NCI-H2029 treated with DMSO at 0.1 percent for 48 hours (cell line): ENCODE measurements around the gene KCNG4.

Experiments
- DNase-seq: peaks from one replicate; lab custom pipeline; 2025; lab: John Stamatoyannopoulos, UW

KCNG4 gene

GRCh38 chr16:84182680-84183571, 56.9 kb downstream of the KCNG4 start:
- DNase-seq, result no peak

GRCh38 chr16:84182104-84182503, 57.7 kb downstream of the KCNG4 start:
- DNase-seq, result no peak

- DNase-seq, result no peak
Observed at GRCh38 chr16:84181144-84181915, 58.5 kb downstream of the KCNG4 start.

- no peak for DNase-seq
Observed at GRCh38 chr16:84180519-84181140, 59.2 kb downstream of the KCNG4 start.

GRCh38 chr16:84179612-84180320, 60.0 kb downstream of the KCNG4 start:
- DNase-seq, result no peak

GRCh38 chr16:84178892-84179611, 60.8 kb downstream of the KCNG4 start:
- no peak for DNase-seq

- DNase-seq, result no peak
Observed at GRCh38 chr16:84178146-84178765, 61.6 kb downstream of the KCNG4 start.

GRCh38 chr16:84177741-84178073, 62.1 kb downstream of the KCNG4 start:
- no peak for DNase-seq

GRCh38 chr16:84176192-84177053, 63.4 kb downstream of the KCNG4 start:
- DNase-seq, result no peak

GRCh38 chr16:84175350-84176081, 64.3 kb downstream of the KCNG4 start:
- DNase-seq, result peak; percentile 15

GRCh38 chr16:84174396-84174795, 65.4 kb downstream of the KCNG4 start:
- DNase-seq, result no peak

- DNase-seq, result no peak
Observed at GRCh38 chr16:84169765-84170310, 70.0 kb downstream of the KCNG4 start.
